Activated CD4-positive, alpha-beta T cell treated with anti-CD3 and anti-CD28 coated beads for 24 hours (primary cell): ENCODE results near the gene RRAS2.
A peak's percentile ranks its signal among the peaks of the same experiment; 100 is the strongest.
"Not testable (repeated sequence)": the region's sequence is repeated elsewhere in the genome, so short reads cannot be mapped to it uniquely, and the experiment has no call there.

Experiments
- DNase-seq, 2 donors: peaks; one replicate each; pipeline ENCODE4 v3.0.0-alpha.2; 2020; ENCODE audit warnings: low read depth in 2 of 2

Gene RRAS2

GRCh38 chr11:14258221-14258935 is 100.6 kb downstream of the RRAS2 start:
- DNase-seq: no peak

GRCh38 chr11:14255238-14255534 is 103.8 kb downstream of the RRAS2 start:
- DNase-seq: no peak

GRCh38 chr11:14254533-14255237 is 104.3 kb downstream of the RRAS2 start:
- DNase-seq: no peak

GRCh38 chr11:14253840-14254239 is 105.1 kb downstream of the RRAS2 start:
- no peak for DNase-seq

GRCh38 chr11:14253421-14253820 is 105.6 kb downstream of the RRAS2 start:
- DNase-seq: no peak

GRCh38 chr11:14252501-14252900 is 106.5 kb downstream of the RRAS2 start:
- not testable (repeated sequence) for DNase-seq

- DNase-seq: no peak
Measured at GRCh38 chr11:14251754-14252153, 107.2 kb downstream of the RRAS2 start.

- DNase-seq: peak; percentile 60 to 69
Measured at GRCh38 chr11:14249121-14249963, 109.6 kb downstream of the RRAS2 start.

- DNase-seq: no peak
Measured at GRCh38 chr11:14248580-14248981, 110.4 kb downstream of the RRAS2 start.

- DNase-seq: no peak
Measured at GRCh38 chr11:14245444-14245843, 113.5 kb downstream of the RRAS2 start.

GRCh38 chr11:14244926-14245325 is 114.1 kb downstream of the RRAS2 start:
- DNase-seq: no peak

- DNase-seq: no peak
Measured at GRCh38 chr11:14242733-14243132, 116.2 kb downstream of the RRAS2 start.

- no peak for DNase-seq
Measured at GRCh38 chr11:14242187-14242586, 116.8 kb downstream of the RRAS2 start.

GRCh38 chr11:14240951-14241350 is 118.0 kb downstream of the RRAS2 start:
- DNase-seq: no peak

- DNase-seq: no peak
Measured at GRCh38 chr11:14240221-14240620, 118.8 kb downstream of the RRAS2 start.

- DNase-seq: no peak
Measured at GRCh38 chr11:14237444-14237961, 121.5 kb downstream of the RRAS2 start.

GRCh38 chr11:14235701-14236100 is 123.3 kb downstream of the RRAS2 start:
- no peak for DNase-seq

- no peak for DNase-seq
Measured at GRCh38 chr11:14234446-14234845, 124.5 kb downstream of the RRAS2 start.

GRCh38 chr11:14232652-14233051 is 126.3 kb downstream of the RRAS2 start:
- no peak for DNase-seq

GRCh38 chr11:14230407-14230806 is 128.6 kb downstream of the RRAS2 start:
- no peak for DNase-seq

- DNase-seq: no peak
Measured at GRCh38 chr11:14229472-14229871, 129.5 kb downstream of the RRAS2 start.

- no peak for DNase-seq
Measured at GRCh38 chr11:14228356-14228755, 130.6 kb downstream of the RRAS2 start.
